ENCODE results near the gene TMEM131L. TPM values are rescaled to one million over a fixed set of nuclear protein-coding genes. Genes with fewer than 3 reads are reported as not detected.
A peak's percentile ranks its signal among the peaks of the same experiment; 100 is the strongest.
"Not testable (repeated sequence)": the region's sequence is repeated elsewhere in the genome, so short reads cannot be mapped to it uniquely, and the experiment has no call there.

TMEM131L gene
- total RNA-seq, 1 experiment from 2014 or later, result 8.2 TPM

DNA sequence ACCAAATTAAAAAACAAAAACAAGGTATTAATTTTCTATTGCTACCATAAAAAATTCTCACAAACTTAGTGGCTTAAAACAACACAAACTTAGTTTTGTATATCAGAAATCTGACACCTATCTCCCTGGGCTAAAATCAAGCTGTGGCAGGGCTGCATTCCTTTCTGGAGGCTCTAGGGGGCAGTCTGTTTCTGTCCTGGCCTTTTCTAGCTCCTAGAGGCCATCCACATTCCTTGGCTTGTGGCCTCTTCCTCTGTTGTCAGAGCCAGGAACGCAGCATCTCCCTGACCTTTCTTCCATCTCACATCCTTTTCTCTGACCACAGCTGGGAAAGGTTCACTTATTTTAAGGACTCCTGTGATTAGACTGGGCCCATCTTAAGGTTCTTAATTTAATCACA, 179.0 kb downstream of the TMEM131L start:
- no peak for DNase-seq (ENCODE audit: low read depth)

DNA sequence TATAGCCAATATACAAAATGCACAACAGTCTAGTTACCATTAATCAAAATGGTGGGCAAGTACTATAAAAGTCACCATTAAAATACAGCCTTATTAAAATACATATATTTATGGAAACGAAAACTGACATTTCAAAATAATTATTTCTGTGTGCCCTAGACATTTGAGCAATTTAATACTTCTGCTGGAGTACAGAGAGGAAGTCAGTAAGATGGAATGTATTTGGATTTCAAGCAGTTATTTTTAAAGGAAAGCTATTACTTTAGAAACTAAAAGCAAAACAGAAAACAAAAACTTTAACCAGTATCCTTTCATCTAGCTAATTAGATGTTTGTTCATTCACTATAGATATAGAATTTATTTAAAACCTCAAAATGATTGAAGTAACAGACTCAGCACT, 180.1 kb downstream of the TMEM131L start:
- DNase-seq (ENCODE audit: low read depth), result no peak

DNA sequence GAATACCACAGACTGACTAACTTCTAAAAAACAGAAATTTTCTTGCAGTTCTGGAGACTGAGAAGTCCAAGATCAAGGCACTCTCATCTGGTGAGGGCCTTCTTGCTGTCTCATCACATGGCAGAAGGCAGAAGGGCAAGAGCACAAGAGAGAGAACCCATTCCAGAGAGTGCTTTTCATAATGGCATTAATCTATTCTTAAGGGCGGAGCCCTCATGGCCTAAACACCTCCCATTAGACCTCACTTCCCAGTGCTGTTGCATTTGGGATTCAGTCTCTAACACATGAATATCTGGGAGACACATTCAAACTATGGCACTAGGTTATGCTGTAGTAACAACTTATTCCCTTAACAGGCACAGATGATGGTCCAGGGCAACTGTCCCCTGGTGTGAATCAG, 180.8 kb downstream of the TMEM131L start:
- no peak for DNase-seq (ENCODE audit: low read depth)

DNA sequence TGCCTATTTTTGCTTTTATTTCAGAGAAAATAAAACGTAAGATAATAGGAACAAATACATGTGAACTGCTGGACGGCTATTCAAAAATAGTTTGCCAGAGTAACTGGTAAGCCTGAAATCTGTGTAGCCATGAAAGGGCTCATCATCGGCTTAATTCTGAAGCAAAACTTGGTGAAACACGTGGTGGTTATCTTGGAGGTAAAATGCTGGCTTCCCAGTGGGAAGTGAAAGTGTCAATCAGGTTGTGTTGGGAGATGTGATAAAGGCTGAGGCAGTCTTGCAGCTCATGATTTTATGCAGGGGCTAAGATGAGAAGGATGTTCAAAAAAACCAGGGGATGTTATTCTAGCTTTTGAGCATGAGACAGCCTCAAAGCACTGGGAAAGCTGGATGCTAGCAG, 181.8 kb downstream of the TMEM131L start:
- no peak for DNase-seq (ENCODE audit: low read depth)

DNA sequence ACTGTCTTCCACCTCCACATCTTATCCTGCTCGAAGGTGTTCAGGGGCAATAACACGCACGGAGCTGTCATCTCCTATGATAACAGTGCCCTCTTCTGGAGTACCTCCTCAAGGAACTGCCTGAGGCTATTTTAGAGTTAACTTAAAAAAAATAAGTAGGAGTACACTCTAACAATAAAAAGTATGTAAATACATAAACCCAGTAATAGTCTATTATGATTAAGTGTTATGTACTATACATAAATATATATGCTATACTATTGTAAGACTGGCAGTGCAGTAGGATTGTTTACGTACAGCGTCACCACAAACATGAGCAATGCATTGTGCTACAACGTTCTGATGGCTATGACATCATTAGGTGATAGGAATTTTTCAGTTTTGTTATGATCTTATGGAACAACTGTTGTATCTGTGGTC, 183.4 kb downstream of the TMEM131L start:
- peak; percentile 27 for DNase-seq (ENCODE audit: low read depth)

DNA sequence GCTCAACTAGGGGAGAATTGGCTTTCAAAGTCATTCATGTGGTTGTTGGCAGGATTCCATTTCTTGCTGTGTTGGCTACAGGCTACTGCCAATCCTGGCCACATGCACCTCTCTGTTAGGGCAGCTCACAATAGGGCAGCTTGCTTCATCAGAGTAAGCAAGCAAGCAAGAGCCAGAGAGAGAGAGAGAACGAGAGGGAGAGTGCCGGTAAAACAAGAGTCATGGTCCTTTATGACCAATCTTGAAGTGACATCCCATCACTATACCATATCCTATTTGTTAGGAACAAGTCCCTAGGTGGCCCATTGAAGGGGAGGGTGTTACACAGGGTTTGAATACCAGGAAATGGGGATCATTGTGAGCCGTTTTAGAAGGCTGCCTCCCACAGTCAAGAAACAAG, 185.0 kb downstream of the TMEM131L start:
- DNase-seq (ENCODE audit: low read depth), result peak; percentile 12

DNA sequence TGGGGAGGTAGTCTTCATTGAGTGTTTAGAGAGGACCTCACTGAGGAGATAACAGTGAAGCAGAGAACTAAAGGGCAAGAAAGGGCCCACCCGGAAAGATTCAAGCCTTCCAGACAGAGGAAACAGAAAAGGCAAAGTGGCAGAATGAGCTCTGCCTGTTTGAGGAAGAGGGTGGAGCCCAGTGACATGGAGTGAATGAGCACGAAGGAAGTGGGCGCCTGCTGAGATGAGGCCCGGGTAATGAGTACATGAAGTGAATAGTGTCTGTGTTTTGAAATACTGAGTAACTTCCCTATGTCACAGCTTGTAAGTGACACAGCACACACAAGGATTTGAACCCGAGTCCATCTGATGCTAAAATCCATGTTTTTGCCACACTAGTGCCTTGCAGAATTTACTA, 185.4 kb downstream of the TMEM131L start:
- no peak for DNase-seq (ENCODE audit: low read depth)

DNA sequence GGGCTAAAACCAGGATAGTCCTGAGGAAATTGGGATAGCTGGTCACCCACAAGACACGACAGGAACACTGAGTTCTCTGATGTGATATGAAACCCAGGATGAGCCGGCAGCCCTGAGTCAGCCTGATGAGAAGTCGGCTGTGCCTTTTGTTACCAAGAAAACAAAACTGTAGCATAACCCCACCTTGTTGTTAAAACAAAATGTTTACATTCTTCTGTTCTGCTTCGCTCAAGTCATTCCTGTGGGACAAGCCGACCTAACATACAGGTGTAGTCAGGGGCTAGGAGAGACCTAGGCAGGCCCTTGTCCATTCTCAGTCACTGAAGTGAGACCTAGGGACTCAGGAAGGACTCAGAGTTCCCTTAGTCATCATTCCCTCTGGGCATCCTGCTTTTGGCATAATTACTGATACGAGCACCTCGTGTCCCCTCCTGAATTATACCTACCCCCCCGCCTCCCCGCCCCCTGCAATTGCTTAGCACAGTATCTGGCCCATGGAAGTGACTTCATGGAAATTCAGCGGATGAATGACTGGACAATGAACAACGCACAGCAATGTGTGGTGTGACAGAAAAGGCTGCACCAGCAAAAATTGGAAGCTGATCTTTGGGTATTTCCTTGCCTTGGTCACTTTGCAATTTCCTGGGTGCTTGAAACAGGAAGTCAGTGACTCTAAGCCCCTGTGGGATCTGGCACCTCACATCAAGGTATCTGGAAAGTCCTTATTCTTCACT, 186.1 kb downstream of the TMEM131L start:
- DNase-seq (ENCODE audit: low read depth), result peak; percentile 73

DNA sequence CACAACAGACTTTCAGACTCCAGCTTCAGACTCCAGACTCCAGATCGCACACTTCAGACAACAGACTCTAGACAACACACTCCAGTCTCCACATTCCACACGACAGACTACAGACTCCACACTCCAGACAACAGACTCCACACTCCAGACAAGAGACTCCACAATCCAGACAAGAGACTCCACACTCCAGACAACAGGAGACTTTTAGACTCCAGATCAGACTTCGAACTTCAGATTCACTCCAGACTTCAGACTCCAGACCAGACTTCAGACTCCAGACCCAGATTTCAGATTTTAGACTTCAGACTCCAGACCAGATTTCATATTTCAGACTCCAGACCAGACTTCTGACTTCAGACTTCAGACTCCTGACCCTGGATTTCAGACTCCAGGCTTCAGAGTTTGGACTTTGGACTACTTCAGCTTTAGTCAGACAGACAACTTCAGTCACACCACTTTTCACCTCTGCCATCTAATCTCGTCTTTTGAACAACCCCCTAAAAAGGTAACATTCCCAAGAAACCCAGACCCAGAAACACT, 188.9 kb downstream of the TMEM131L start:
- DNase-seq (ENCODE audit: low read depth), result no peak

DNA sequence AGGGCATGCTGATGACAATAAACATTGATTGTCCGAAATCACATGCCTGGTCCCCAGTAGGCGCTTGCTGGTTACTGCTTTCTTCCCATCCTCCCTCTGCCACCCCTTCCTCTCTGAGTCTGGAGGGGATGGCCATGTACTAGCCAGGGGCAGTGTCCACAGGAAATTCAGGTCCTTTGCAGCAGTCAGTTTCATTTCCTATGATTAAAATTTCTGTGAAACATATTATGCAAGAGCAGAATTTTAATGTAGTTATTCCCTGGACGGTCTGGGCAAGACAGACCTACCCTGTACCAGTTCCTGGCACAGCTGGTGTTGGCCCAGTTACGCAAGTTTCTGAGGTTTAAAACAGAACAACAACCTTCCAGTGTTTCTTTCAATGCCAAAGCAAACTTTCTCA, 189.8 kb downstream of the TMEM131L start:
- no peak for DNase-seq (ENCODE audit: low read depth)

DNA sequence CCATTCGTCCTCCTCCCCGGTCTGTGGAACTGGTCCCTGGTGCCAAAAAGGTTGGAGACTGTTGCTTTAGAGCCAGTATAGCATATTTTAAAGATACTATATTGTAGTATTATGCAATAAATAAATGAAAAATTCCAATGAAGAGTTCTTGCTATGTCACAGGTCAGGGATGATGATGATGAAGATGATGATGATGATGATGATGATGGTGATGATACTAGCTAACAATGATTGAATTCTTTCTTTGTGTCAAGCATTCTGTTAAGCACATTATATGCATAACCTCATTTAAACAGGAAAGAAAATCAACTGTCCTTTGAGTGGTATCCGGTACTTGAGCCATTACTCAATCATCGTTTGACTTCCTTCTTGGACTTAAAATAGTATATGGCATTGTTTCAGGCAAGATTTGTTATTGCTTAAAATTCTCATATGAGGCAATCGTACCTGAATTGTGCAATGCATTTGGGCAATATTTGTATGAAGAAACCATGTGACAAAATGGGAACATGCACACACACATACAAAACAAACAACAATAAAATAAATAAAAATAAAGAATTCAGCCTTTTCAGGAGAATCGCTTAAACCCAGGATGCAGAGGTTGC, 195.2 kb downstream of the TMEM131L start:
- DNase-seq (ENCODE audit: low read depth), result no peak

DNA sequence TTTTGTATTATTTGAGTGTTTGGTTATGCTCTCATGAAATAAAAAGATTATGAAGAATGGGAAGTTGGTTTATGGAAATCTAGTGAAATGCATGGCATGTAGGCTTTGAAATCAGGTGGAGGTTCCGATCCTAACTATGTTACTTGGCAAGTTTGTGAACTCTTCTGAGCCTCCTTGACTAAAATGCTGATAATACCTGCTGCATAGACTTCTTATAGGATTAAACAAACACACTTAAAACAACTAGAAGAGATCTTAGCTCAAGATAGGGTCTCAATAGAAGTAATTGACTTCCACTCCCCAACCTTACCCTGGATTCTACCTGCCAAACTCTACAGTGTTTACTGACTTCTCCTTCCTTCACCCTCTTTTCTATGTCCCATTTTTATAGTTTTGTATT, 195.7 kb downstream of the TMEM131L start:
- no peak for DNase-seq (ENCODE audit: low read depth)

DNA sequence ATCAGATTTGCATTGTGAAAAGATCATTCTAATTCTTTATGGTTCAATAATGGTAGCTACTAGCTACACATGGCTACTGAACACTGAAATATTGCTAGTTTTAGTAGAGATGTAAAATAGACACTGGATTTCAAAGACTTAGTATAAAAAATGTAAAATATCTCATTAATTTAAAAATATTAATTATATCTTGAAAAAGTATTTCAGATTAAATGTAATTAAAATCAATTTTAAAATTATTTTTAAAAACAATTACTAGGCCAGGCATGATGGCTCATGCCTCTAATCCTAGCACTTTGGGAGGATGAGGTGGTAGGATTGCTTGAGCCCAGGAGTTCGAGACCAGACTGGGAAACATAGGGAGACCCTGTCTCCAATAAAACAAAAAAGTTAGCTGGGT, 197.5 kb downstream of the TMEM131L start:
- DNase-seq (ENCODE audit: low read depth), result no peak

DNA sequence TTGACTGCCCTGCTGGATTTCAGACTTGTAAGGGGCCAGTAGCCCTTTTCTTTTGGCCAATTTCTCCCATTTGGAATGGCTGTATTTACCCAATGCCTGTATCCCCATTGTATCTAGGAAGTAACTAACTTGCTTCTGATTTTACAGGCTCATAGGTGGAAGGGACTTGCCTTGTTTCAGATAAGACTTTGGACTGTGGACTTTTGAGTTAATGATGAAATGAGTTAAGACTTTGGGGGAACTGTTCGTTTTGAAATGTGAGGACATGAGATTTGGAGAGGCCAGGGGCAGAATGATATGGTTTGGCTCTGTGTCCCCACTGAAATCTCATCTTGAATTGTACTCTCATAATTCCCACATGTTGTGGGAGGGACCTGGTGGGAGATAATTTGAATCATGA, 200.3 kb downstream of the TMEM131L start:
- DNase-seq (ENCODE audit: low read depth), result not testable (repeated sequence)

DNA sequence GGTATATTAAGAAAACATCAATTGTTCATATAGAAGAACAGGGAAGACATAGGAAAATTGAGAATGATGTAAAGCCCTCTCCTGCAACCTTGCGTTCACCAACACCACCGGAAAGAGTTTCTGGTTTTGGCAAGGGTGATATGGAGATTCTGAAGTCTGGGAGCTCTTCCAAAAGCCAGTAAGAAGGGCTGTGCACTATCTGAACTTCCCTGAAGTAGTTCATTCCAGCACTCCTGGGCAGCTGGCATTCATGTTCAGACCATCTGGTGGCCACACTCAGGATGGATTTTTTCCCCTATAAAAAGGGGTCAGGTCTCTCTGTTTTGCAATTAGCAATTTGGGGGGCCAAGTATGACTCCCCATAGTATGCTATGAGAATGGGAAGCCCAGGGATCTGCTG, 202.5 kb downstream of the TMEM131L start:
- DNase-seq (ENCODE audit: low read depth), result peak; percentile 29

DNA sequence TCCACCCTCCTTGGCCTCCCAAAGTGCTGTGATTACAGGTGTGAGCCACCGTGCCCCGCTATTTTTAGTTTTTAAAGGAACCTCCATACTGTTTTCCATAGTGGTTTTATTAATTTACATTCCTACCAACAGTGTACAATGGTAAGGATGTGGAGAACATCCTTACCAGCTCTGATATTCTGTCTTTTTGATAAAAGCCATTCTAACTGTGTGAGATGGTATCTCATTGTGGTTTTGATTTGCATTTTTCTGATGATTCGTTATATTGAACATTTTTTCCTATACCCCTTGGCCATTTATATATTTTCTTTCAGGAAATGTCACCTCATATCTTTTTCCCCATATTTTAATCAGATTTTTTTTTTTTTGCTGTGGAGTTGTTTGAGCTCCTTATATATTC, 203.7 kb downstream of the TMEM131L start:
- no peak for DNase-seq (ENCODE audit: low read depth)

DNA sequence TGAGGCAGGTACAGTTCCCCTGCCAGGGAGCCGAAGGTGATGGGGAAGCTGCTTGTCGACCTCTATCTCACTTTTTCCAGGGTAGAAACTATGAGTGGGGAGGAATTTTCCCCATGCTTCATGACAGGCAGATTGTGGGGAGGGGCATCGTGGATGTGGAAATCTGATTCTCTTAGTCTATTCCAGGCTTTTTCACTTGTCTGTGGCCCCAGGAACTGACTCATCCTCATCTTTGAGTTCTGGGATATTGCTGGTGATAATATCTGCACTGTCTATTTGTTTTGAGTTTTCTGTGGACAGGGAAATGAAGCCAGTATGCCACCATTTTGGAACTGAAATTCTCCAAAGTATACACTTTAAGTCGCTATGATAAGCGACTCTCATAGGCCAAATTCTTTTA, 210.3 kb downstream of the TMEM131L start:
- DNase-seq (ENCODE audit: low read depth), result peak; percentile 66

DNA sequence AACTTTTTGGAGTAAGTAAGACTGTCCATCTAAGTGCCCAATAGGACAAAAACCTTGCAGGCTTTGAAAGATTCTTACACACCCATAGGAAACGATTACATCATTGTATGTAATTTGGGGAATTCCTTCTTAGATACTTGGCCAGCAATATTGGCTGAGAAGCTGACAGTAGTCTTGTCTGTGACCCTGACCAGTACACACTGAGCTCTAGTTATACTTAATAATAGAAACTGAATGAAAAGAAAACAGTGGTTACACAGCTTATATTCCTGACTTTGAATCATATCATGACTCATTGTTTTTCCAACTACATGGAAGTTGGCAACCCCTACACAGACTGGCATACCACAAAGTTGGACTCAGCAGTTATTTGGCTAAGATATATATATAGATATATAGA, 210.8 kb downstream of the TMEM131L start:
- peak; percentile 85 for DNase-seq (ENCODE audit: low read depth)

DNA sequence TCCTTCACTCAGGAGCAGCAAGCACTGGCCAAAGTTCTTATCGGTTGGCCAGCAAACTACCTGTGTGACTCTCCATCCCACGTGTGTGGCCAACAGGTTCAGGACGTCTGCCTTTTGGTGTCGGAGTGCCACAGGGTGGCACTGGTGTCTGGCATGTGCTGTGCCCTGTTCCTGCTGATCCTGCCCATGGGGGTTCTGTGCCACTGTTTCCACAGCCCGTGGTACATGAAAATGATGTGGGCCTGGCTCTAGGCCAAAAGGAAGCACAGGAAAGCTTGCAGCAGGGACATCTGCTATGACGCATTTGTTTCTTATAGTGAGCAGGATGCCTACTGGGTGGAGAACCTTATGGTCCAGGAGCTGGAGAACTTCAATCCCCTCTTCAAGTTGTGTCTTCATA, 213.3 kb downstream of the TMEM131L start:
- DNase-seq (ENCODE audit: low read depth), result no peak

DNA sequence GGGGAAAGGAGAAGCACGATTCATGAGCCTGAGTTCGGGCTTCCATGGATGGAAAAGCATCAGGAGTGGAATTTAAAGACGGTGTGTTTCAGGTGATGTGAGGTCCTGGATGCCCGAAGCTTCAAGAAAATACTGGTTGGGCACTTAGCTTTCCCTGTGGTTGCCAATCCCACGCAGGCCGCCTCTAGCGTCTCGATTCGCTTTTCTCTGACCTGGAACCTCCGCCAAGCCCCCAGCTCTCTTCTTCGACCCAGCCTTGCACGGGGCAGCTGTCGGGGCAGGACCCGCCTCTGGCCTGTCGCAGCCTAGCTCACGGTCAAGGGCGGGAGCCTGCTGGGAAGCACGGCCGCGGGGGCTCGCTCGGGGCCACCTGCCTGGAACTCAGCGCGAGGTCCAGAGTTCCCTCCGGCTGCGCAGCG, 217.6 kb downstream of the TMEM131L start:
- DNase-seq (ENCODE audit: low read depth), result no peak

DNA sequence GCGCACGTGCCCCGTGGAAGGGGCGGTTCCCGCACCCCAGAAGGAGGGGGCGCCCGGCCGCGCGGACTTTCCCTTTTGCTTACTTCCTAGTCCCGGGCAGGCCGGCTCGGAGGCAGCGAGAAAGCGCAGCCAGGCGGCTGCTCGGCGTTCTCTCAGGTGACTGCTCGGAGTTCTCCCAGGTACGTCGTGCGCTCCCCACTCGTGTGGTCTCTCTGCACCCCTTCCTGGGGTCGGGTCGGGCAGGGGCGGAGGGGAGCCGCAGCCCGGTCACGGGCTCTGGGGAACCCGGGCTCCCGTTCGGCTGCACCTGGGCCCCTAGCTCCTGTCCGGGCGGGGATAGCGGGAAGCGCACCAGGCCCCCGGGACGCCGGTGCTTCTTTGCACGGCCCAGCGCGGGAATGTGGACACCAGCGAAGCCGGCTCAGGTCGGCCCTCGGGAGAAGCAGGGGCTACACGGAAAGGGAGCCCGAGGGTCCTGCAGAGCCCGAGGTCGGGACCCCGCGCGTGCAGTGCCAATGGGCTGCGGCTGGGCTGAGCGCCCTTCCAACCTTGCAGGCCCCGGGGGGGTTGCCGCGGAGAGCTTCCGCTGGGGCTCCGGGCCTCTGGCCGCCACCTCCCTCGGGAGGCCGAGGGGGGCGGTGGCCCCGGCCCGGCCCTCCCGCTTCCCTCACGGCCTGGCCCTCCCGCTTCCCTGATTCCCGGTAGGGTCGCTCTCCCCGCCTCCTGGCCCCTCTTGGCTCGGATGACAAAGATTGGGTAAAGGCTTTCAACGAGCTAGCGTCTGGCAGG, 218.2 kb downstream of the TMEM131L start, which contains the start of gene TLR2:
TSS of gene TLR2 (plus strand) at position 99 of the 789 bp plus-strand sequence. CDS start 18,628 bp downstream, outside the sequence.
- peak; percentile 43 for DNase-seq (ENCODE audit: low read depth)

DNA sequence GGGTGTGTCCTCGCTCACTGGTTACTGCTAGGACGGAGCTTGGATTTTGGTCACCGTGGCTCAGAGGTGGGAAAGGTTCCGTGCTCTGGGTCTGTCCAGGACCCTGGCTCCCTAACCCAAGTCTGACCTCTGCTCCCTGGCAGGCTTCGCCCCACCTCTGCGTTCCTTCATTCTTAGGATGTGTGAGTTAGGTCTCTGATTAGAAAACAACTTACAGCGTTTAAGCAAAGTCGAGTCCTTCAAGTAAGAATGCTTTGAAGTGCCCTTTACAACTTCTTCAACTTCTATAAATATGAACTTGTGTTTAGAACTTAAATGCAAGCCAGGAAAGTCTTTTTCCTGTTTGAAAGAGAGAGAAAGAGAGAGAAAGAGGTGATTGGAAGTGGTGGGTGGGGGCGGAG, 218.8 kb downstream of the TMEM131L start:
- DNase-seq (ENCODE audit: low read depth), result no peak

All from M059J (cell line).